Measurements from ENCODE around the gene IL10RB. TPM values are rescaled to one million over a fixed set of nuclear protein-coding genes. Genes with fewer than 3 reads are reported as not detected.

IL10RB gene
- total and polyA plus RNA-seq, 2 of the 4 experiments (the other 2 are of a cell fraction) = 20.1 to 45.2 TPM

DNA sequence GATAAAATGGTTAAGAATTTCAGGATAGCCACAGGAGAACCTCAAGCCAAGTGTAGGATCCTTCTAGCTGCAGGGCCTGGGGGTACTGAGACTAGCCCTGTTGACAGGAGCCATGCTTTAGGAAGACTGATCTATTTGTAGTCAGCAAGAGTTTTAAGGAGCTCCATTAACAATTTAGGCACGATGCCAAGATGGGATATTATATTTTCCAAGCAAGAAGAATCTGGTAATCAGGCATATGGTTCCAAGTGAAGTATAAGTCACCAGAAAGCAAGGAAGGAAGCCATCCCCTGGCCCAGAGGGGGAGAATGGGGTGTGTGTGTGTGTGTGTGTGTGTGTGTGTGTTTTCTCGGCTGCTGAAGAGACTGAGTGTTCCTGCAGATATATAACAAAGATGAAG is 29.4 kb upstream of the IL10RB start (continued):
- TF ChIP-seq MXI1 (IDR thresholded peaks at IDR 0.05; ENCODE audit: borderline replicate concordance, low read depth, low read length) (no peak), POLR2A (IDR thresholded peaks at IDR 0.05; ENCODE audit: low read depth, low read length) (no peak), RCOR1 (IDR thresholded peaks at IDR 0.05; ENCODE audit: insufficient replicate concordance, low read length) (no peak)

DNA sequence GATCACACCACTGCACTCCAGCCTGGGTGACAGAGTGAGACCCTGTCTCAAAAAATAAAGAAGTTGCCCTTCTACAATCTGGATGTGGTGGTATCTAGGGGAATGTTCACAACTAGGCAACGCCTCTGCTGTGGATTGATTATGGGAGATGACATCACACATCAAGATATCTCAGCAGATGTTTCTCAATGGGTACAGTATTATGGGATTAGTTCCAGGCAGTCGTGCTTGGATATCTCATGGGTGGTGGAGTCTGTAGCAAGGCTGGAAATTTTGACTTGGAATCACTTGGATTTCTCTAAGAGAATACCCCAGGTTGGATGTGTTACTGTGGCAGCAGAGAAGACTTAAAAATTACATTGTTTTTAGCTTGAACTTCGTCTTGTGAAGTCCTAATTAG is 28.7 kb upstream of the IL10RB start:
- no peak overlapping the region for H3K23ac ChIP-seq (ENCODE audit: low read depth, low read length)
- no peak overlapping the region for H4K5ac ChIP-seq (ENCODE audit: low read depth, low read length)
- H3K14ac ChIP-seq (replicated peaks; ENCODE audit: low read depth, low read length) = no peak overlapping the region
- H3K4me1 ChIP-seq (ENCODE audit: control insufficient read depth, insufficient read depth, low read length) = peaks cover 4% of the 10 kb centered on the region
- in situ Hi-C loops (cut with MboI; ENCODE audit: low sequenced_read_pairs) (no loop called here), intact Hi-C loops (cut with micrococcal nuclease) (no loop called here), dilution Hi-C loops (cut with HindIII; ENCODE audit: low sequenced_read_pairs, unreplicated experiment) (no loop called here)
- no peak overlapping the region for H2BK15ac ChIP-seq (ENCODE audit: low read depth, low read length)
- H4K20me1 ChIP-seq (ENCODE audit: insufficient read depth, low read length) = peaks cover 15% of the 10 kb centered on the region; the same call in 1 of the 2 replicates
- H3K9ac ChIP-seq (ENCODE audit: low read depth, low read length) = no peak overlapping the region
- H2BK20ac ChIP-seq (ENCODE audit: low read depth, low read length) = no peak overlapping the region
- peaks cover 7% of the 10 kb centered on the region; the same call in 1 of the 2 replicates for H3K9me1 ChIP-seq (ENCODE audit: insufficient read depth, low read length)
- H3K27ac ChIP-seq (ENCODE audit: insufficient read depth, low read length) = no peak overlapping the region
- H4K91ac ChIP-seq (ENCODE audit: insufficient read depth, low read depth, low read length) = no peak overlapping the region
- H3K27me3 ChIP-seq (ENCODE audit: control insufficient read depth, insufficient read depth, low read length) = no peaks in the 10 kb centered on the region
- no peak overlapping the region for H2AK9ac ChIP-seq (replicated peaks; ENCODE audit: low read depth, low read length, poor library complexity)
- DNase-seq = no peak
- WGBS, 2 experiments (ENCODE audit: extremely low coverage in 2 of 2, insufficient read length in 1 of 2) = 93% methylated on average over 2 of the region's 3 CpGs; no CpG with 5 or more reads in 1 of the 2 experiments
- H3K18ac ChIP-seq (ENCODE audit: low read depth, low read length) = no peak overlapping the region
- no TSS peak for BruUV-seq (replicated peaks)
- no peak overlapping the region for H2BK5ac ChIP-seq (ENCODE audit: low read depth, low read length, poor library complexity, severe bottlenecking)
- peaks cover 2% of the 10 kb centered on the region; the same call in 1 of the 2 replicates for H3K36me3 ChIP-seq (ENCODE audit: control insufficient read depth, insufficient read depth, low read length)
- H3K4ac ChIP-seq (ENCODE audit: low read depth, low read length) = no peak overlapping the region
- H3K9me3 ChIP-seq (ENCODE audit: control insufficient read depth, insufficient read depth, low read length) = no peaks in the 10 kb centered on the region
- no peak overlapping the region for H4K8ac ChIP-seq (ENCODE audit: low read depth in 2 of 2, low read length in 2 of 2)
- no peak overlapping the region for H2AFZ ChIP-seq (replicated peaks; ENCODE audit: low read length, poor library complexity)
- H2BK120ac ChIP-seq (ENCODE audit: low read depth, low read length) = no peak overlapping the region
- no peak overlapping the region for H3K4me2 ChIP-seq (ENCODE audit: low read depth, low read length)
- no peak overlapping the region for H3K4me3 ChIP-seq (ENCODE audit: insufficient read depth, low read depth, low read length)
- ATAC-seq (ENCODE audit: low read depth) = no peak
- H3K79me1 ChIP-seq (ENCODE audit: low read depth in 1 of 2, low read length in 2 of 2) = peaks cover 22 to 37% of the 10 kb centered on the region in 2 experiments
- POLR2A ChIA-PET (ENCODE audit: unreplicated experiment) = no interaction called here
- no peak overlapping the region for H3K56ac ChIP-seq (ENCODE audit: extremely low read depth, insufficient read depth, low read length)
- CTCF ChIA-PET = interaction anchor here (0.6 kb wide), 1 partner anchor 48 kb away, joined by 4 read pairs; no protein-coding TSS in a partner anchor
- TF ChIP-seq RAD21 (IDR thresholded peaks at IDR 0.05; ENCODE audit: low read length) (no peak), MXI1 (IDR thresholded peaks at IDR 0.05; ENCODE audit: borderline replicate concordance, low read depth, low read length) (no peak), NFE2L2 (IDR thresholded peaks at IDR 0.05; ENCODE audit: low read depth, low read length) (no peak), RFX5 (IDR thresholded peaks at IDR 0.05; ENCODE audit: low read depth, low read length) (no peak), RCOR1 (IDR thresholded peaks at IDR 0.05; ENCODE audit: insufficient replicate concordance, low read length) (no peak), ELK1 (IDR thresholded peaks at IDR 0.05; ENCODE audit: borderline replicate concordance, low read depth, low read length) (no peak), MAZ (IDR thresholded peaks at IDR 0.05; ENCODE audit: borderline replicate concordance, low read depth, low read length) (no peak), CEBPB (IDR thresholded peaks at IDR 0.05; ENCODE audit: low read depth, low read length) (no peak), SMC3 (IDR thresholded peaks at IDR 0.05; ENCODE audit: low read depth, low read length) (no peak)
- TF ChIP-seq, protein P1, sequence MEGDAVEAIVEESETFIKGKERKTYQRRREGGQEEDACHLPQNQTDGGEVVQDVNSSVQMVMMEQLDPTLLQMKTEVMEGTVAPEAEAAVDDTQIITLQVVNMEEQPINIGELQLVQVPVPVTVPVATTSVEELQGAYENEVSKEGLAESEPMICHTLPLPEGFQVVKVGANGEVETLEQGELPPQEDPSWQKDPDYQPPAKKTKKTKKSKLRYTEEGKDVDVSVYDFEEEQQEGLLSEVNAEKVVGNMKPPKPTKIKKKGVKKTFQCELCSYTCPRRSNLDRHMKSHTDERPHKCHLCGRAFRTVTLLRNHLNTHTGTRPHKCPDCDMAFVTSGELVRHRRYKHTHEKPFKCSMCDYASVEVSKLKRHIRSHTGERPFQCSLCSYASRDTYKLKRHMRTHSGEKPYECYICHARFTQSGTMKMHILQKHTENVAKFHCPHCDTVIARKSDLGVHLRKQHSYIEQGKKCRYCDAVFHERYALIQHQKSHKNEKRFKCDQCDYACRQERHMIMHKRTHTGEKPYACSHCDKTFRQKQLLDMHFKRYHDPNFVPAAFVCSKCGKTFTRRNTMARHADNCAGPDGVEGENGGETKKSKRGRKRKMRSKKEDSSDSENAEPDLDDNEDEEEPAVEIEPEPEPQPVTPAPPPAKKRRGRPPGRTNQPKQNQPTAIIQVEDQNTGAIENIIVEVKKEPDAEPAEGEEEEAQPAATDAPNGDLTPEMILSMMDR (conservative IDR thresholded peaks at IDR 0.05; ENCODE audit: low read depth, low read length) = no peak
- H2AK5ac ChIP-seq (ENCODE audit: low read depth, low read length) = no peak overlapping the region

All from IMR-90 (cell line).